Peyer's patch (tissue), 4 donors: ENCODE results near the gene MGLL. TPM values are rescaled to one million over a fixed set of nuclear protein-coding genes. Genes with fewer than 3 reads are reported as not detected.

Experiments
- DNase-seq, 3 donors: peaks; one replicate each; pipeline ENCODE4 v3.0.0-alpha.2; 2017 to 2019
- H3K27ac ChIP-seq, 4 donors: fragments of 200-600 bp; sonication (generic); one replicate each; pipeline ENCODE4 v1.5.1; 2016 to 2019
- H3K27me3 ChIP-seq, 2 donors: fragments of 200-600 bp; sonication (generic); one replicate each; pipeline ENCODE4 v1.5.1; 2019
- H3K36me3 ChIP-seq, 3 donors: fragments of 200-600 bp; sonication (generic); one replicate each; pipeline ENCODE4 v1.5.1; 2016 to 2019
- H3K4me1 ChIP-seq, 4 donors: fragments of 200-600 bp; sonication (generic); one replicate each; pipeline ENCODE4 v1.5.1; 2016 to 2019
- H3K4me3 ChIP-seq, 4 donors: fragments of 200-600 bp; sonication (generic); 1 replicate in 3 of 4; 2 replicates in 1 of 4; pipeline ENCODE4 v1.5.1; 2016 to 2019; ENCODE audit warnings: mild to moderate bottlenecking in 1 of 4
- H3K9me3 ChIP-seq, 4 donors: fragments of 200-600 bp; sonication (generic); one replicate each; pipeline ENCODE4 v1.5.1; 2016 to 2019; ENCODE audit warnings: mild to moderate bottlenecking in 1 of 4
- POLR2A ChIP-seq, 2 donors: fragments of 450-650 bp; IDR thresholded peaks; one replicate each; pipeline ENCODE4 v1.5.1; 2017; ENCODE audit warnings: antibody characterized with exemption in 2 of 2, mild to moderate bottlenecking in 2 of 2, moderate library complexity in 2 of 2
- total RNA-seq, 4 donors: library from RNA; depleted of rRNA; stranded (reverse); fragments of >200 nt; gene quantifications; one replicate each; pipeline ENCODE4 v1.1.0, GENCODE V29; 2016
- TF ChIP-seq, protein P1 (sequence below), 6 experiments: fragments of 450-650 bp in 4 of 6; fragments of 200-600 bp in 2 of 6; sonication (generic) in 1 of 6; IDR thresholded peaks; one replicate each; pipeline ENCODE4 v1.5.1; 2017 to 2019; ENCODE audit warnings: antibody characterized with exemption in 6 of 6, mild to moderate bottlenecking in 3 of 6, moderate library complexity in 1 of 6

Gene MGLL
- total RNA-seq, 4 donors from 2014 or later, result 56.1 to 180 (median 143) TPM

DNA sequence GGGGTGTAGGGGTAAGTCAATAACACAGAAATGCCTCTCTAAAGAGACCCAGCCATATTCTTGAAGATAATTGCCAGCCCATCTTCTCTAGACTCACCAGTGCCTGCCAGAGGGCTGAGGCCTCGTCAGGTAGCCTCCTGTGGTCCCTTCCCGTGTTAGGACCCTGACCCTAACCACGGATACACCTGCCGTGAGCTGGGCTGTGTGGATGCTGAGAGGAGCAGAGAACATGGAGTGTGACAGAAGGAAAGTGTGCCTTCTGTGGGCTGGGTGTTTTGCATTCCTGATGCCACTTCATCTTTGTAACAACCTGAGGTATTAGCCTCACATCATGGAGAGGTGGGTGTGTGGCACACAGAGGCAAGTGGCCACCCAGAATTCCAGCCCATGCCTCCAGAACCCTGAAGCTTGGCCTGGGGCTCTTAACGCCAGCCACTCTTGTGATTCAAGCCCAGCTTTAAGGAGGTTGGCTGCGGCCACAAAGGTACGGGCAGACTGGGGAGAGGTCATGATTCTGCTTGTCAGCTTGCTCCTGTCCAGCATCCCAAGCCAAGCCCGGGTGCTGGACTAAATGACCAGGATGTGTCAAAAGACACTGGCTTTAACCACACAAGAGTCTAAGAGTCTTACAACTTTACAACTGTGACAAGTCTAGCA is 170.7 kb downstream of the MGLL start:
- no peaks in the 10 kb centered on the region for H3K4me1 ChIP-seq
- no peaks in the 10 kb centered on the region for H3K27me3 ChIP-seq
- H3K36me3 ChIP-seq, result no peaks in the 10 kb centered on the region
- no peaks in the 10 kb centered on the region for H3K9me3 ChIP-seq
- TF ChIP-seq, protein P1, sequence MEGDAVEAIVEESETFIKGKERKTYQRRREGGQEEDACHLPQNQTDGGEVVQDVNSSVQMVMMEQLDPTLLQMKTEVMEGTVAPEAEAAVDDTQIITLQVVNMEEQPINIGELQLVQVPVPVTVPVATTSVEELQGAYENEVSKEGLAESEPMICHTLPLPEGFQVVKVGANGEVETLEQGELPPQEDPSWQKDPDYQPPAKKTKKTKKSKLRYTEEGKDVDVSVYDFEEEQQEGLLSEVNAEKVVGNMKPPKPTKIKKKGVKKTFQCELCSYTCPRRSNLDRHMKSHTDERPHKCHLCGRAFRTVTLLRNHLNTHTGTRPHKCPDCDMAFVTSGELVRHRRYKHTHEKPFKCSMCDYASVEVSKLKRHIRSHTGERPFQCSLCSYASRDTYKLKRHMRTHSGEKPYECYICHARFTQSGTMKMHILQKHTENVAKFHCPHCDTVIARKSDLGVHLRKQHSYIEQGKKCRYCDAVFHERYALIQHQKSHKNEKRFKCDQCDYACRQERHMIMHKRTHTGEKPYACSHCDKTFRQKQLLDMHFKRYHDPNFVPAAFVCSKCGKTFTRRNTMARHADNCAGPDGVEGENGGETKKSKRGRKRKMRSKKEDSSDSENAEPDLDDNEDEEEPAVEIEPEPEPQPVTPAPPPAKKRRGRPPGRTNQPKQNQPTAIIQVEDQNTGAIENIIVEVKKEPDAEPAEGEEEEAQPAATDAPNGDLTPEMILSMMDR (IDR thresholded peaks at IDR 0.05), result no peak
- TF ChIP-seq POLR2A (IDR thresholded peaks at IDR 0.05), result no peak
- DNase-seq, result no peak
- no peak overlapping the region for H3K4me3 ChIP-seq
- no peak overlapping the region for H3K27ac ChIP-seq

DNA sequence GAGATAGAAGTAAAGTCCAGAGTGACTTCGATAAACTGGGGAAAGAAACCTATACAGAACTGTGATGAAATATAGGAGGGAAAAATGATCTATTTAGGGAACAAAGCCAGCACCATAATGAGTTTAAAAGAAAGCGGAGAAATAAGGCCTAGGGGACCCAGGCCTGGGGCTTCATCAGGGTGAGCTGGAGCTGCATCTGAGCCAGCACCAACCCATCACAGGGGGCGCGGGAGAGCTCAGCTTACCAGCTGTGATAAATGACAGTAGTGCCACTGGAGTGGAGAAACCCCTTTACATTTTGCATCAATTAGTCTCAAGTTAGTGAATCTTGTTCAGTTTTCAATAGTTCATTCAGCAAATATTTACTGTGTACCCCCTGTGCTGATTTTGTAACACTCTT is 172.1 kb downstream of the MGLL start:
- no peaks in the 10 kb centered on the region for H3K9me3 ChIP-seq
- H3K27ac ChIP-seq, result no peak overlapping the region
- no peaks in the 10 kb centered on the region for H3K27me3 ChIP-seq
- no peaks in the 10 kb centered on the region for H3K4me1 ChIP-seq
- H3K36me3 ChIP-seq, result no peaks in the 10 kb centered on the region
- DNase-seq, result no peak
- H3K4me3 ChIP-seq, result no peak overlapping the region
- TF ChIP-seq POLR2A (IDR thresholded peaks at IDR 0.05), result no peak
- TF ChIP-seq, protein P1 (IDR thresholded peaks at IDR 0.05), result no peak

DNA sequence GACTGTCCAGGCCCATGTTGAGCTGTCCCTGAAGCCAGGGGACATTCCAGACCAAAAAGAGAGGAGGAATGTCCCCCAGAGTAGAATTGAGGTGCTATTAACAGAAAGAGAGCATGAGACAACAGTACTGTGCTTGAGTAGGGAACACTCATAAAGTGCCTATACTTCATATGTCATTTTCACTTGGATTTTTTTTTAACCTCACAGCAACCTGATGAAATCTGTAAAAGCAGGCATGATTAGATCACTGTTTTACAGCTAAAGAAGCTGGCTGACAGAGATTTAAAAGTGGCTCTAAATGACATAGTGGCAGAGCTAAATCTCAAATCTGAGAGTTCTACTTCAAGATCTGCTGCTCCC is 174.5 kb downstream of the MGLL start:
- no peak for DNase-seq
- Histone ChIP-seq H3K4me1 (no peaks in the 10 kb centered on the region), H3K4me3 (no peak overlapping the region), H3K27ac (no peak overlapping the region), H3K27me3 (no peaks in the 10 kb centered on the region), H3K9me3 (no peaks in the 10 kb centered on the region), H3K36me3 (no peaks in the 10 kb centered on the region)
- no peak for TF ChIP-seq POLR2A (IDR thresholded peaks at IDR 0.05)
- TF ChIP-seq, protein P1 (IDR thresholded peaks at IDR 0.05), result no peak

DNA sequence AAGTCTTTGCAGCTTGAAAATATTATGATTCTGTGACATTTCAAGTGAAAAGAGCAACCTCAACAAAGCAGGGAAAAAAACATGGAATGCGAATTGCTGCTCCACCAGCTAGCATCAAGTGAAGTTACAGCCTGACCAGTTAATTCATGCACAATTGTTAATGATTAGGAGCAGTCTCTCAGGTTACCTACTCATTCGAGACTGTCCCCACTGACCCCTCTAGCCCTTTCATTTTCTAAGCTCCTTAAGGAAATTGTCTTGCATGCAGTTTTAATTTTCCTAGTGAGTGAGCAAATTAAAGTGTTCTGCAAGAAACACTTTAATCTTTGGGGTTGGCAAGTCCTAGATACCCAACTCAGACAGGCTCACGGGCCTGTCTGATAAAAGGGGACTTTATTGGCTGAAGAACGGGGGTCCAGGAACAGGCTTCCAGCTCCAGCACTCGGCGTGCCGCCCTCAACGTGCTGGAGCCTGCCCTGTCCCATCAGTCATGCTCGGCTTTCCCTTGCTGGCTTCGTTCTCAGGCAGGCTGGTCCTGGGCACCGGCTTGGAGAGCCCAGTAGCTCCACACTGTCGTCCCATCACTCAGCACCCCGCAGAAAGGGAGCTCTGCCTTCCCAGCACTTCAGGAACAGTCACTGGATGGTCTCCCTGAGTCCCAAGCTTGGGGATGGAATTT is 175.0 kb downstream of the MGLL start:
- H3K9me3 ChIP-seq, result no peaks in the 10 kb centered on the region

DNA sequence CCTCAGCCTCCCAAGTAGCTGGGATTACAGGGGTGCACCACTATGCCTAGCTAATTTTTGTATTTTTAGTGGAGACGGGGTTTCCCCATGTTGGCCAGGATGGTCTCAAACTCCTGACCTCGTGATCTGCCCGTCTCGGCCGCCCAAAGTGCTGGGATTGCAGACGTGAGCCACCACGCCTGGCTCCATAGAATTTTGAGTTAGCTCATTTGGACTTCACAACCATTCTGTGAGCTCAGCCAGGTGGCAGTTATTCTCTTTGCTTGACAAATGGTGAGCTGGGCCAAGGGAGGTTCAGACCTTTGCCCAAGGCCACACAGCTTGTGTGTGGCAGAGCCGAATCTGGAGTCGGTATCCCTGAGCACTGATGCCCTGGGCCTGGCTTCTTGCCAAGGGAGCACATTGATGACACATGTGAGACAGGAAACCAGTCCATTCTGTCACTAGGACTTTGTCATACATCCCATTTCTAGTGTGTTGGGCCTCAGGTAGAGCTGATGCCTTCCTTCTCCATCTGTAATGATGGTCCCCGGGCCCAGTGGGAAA is 175.7 kb downstream of the MGLL start:
- Histone ChIP-seq H3K27me3 (no peaks in the 10 kb centered on the region), H3K4me3 (no peak overlapping the region), H3K4me1 (no peaks in the 10 kb centered on the region), H3K9me3 (no peaks in the 10 kb centered on the region), H3K27ac (no peak overlapping the region), H3K36me3 (no peaks in the 10 kb centered on the region)
- no peak for DNase-seq
- no peak for TF ChIP-seq POLR2A (IDR thresholded peaks at IDR 0.05)
- TF ChIP-seq, protein P1 (IDR thresholded peaks at IDR 0.05), result no peak

More for the DNA sequence above, 175.0 kb downstream of the MGLL start:
- Histone ChIP-seq H3K36me3 (no peaks in the 10 kb centered on the region), H3K27ac (no peak overlapping the region), H3K4me3 (no peak overlapping the region), H3K4me1 (no peaks in the 10 kb centered on the region), H3K27me3 (no peaks in the 10 kb centered on the region)
- DNase-seq, result no peak
- TF ChIP-seq, protein P1 (IDR thresholded peaks at IDR 0.05), result no peak
- no peak for TF ChIP-seq POLR2A (IDR thresholded peaks at IDR 0.05)
